Head of caudate nucleus (tissue), 42 donors: Measurements from ENCODE around the gene COQ9.

Experiments used
- DNase-seq, 42 donors: peaks; one replicate each; pipeline versions ENCODE4 v3.0.0 to v3.0.0-alpha.2; 2020 to 2021; ENCODE audit warnings: mixed read lengths in 7 of 42
- intact Hi-C: fragments of 100-400 bp; cut with DNase I; formaldehyde crosslinking; loops from one replicate; pipeline ENCODE4 v1.15.0; 2022

COQ9 gene

GRCh38 chr16:57504001-57504400, 56.7 kb downstream of the COQ9 start:
- DNase-seq: no peak
- intact Hi-C loops: no loop called here

- intact Hi-C loops: no loop called here
- DNase-seq: no peak
Measured at GRCh38 chr16:57504491-57504890, 57.2 kb downstream of the COQ9 start.

GRCh38 chr16:57505169-57505568, 57.9 kb downstream of the COQ9 start:
- no peak for DNase-seq
- intact Hi-C loops: no loop called here

GRCh38 chr16:57507136-57508034, 60.1 kb downstream of the COQ9 start:
- DNase-seq: no peak
- intact Hi-C loops: no loop called here

- intact Hi-C loops: no loop called here
Measured at GRCh38 chr16:57508035-57508425, 60.8 kb downstream of the COQ9 start.

GRCh38 chr16:57509231-57509923, 62.1 kb downstream of the COQ9 start:
- intact Hi-C loops: no loop called here

More at GRCh38 chr16:57508035-57508425, 60.8 kb downstream of the COQ9 start:
- no peak for DNase-seq

GRCh38 chr16:57510016-57510871, 63.0 kb downstream of the COQ9 start:
- DNase-seq: no peak
- intact Hi-C loops: no loop called here

More at GRCh38 chr16:57509231-57509923, 62.1 kb downstream of the COQ9 start:
- DNase-seq: no peak
